ENCODE measurements around the gene METTL1. TPM values are rescaled to one million over a fixed set of nuclear protein-coding genes. Genes with fewer than 3 reads are reported as not detected.
"Not testable (repeated sequence)": the region's sequence is repeated elsewhere in the genome, so short reads cannot be mapped to it uniquely, and the experiment has no call there.

Gene METTL1
- 34.8 and 42.7 TPM in 2 replicates for total RNA-seq

GRCh38 chr12:57771873-57772428 is at the start of gene METTL1:
TSS of gene METTL1 (minus strand) at chr12:57772105. CDS start at chr12:57772083, 22 bp downstream.
- intact Hi-C loops (cut with micrococcal nuclease), result loop anchor here (1.0 to 2.0 kb wide), 5 partner anchors 10 to 169 kb away; partner anchors contain the start of genes ATP23, CDK4, CTDSP2 and TSFM

GRCh38 chr12:57821015-57821414 is 49.1 kb upstream of the METTL1 start:
- intact Hi-C loops (cut with micrococcal nuclease), result not testable (repeated sequence)

GRCh38 chr12:57820119-57820518 is 48.2 kb upstream of the METTL1 start:
- intact Hi-C loops (cut with micrococcal nuclease), result not testable (repeated sequence)

- intact Hi-C loops (cut with micrococcal nuclease), result not testable (repeated sequence)
These were observed 46.1 kb upstream of the METTL1 start for GRCh38 chr12:57817990-57818331.

GRCh38 chr12:57817261-57817989 is 45.5 kb upstream of the METTL1 start:
- intact Hi-C loops (cut with micrococcal nuclease), result no loop called here

GRCh38 chr12:57816855-57817151 is 44.9 kb upstream of the METTL1 start:
- intact Hi-C loops (cut with micrococcal nuclease), result no loop called here

GRCh38 chr12:57816001-57816854 is 44.3 kb upstream of the METTL1 start:
- intact Hi-C loops (cut with micrococcal nuclease), result no loop called here

GRCh38 chr12:57815177-57816000 is 43.5 kb upstream of the METTL1 start:
- intact Hi-C loops (cut with micrococcal nuclease), result no loop called here

GRCh38 chr12:57813971-57814772 is 42.3 kb upstream of the METTL1 start:
- intact Hi-C loops (cut with micrococcal nuclease), result no loop called here

GRCh38 chr12:57813111-57813970 is 41.4 kb upstream of the METTL1 start:
- intact Hi-C loops (cut with micrococcal nuclease), result no loop called here

- intact Hi-C loops (cut with micrococcal nuclease), result no loop called here
These were observed 39.3 kb upstream of the METTL1 start for GRCh38 chr12:57811028-57811755.

- intact Hi-C loops (cut with micrococcal nuclease), result no loop called here
These were observed 38.5 kb upstream of the METTL1 start for GRCh38 chr12:57810450-57810849.

- intact Hi-C loops (cut with micrococcal nuclease), result no loop called here
These were observed 37.5 kb upstream of the METTL1 start for GRCh38 chr12:57809425-57809824.

GRCh38 chr12:57808351-57808750 is 36.4 kb upstream of the METTL1 start:
- intact Hi-C loops (cut with micrococcal nuclease), result no loop called here

GRCh38 chr12:57807285-57807684 is 35.4 kb upstream of the METTL1 start:
- intact Hi-C loops (cut with micrococcal nuclease), result no loop called here

GRCh38 chr12:57806677-57807076 is 34.8 kb upstream of the METTL1 start:
- intact Hi-C loops (cut with micrococcal nuclease), result no loop called here

- intact Hi-C loops (cut with micrococcal nuclease), result loop anchor here (1.0 kb wide), 1 partner anchor 102 kb away; no protein-coding TSS in a partner anchor
These were observed 31.5 kb upstream of the METTL1 start for GRCh38 chr12:57803319-57803893.

GRCh38 chr12:57802607-57803006 is 30.7 kb upstream of the METTL1 start:
- intact Hi-C loops (cut with micrococcal nuclease), result loop anchor here (1.0 kb wide), 1 partner anchor 103 kb away; no protein-coding TSS in a partner anchor
